GM19328 (cell line): Measurements from ENCODE around the gene PLD5.
"Not testable (repeated sequence)": the region's sequence is repeated elsewhere in the genome, so short reads cannot be mapped to it uniquely, and the experiment has no call there.

Experiments
- ATAC-seq: cut with Tn5 transposase; IDR thresholded peaks from one replicate; pipeline ENCODE4 v1.9.1; 2021; ENCODE audit warnings: mild to moderate bottlenecking, moderate library complexity; ENCODE audit not compliant: unreplicated experiment

PLD5 gene

GRCh38 chr1:242214455-242214854 lies 310.0 kb downstream of the PLD5 start:
- not testable (repeated sequence) for ATAC-seq

DNA sequence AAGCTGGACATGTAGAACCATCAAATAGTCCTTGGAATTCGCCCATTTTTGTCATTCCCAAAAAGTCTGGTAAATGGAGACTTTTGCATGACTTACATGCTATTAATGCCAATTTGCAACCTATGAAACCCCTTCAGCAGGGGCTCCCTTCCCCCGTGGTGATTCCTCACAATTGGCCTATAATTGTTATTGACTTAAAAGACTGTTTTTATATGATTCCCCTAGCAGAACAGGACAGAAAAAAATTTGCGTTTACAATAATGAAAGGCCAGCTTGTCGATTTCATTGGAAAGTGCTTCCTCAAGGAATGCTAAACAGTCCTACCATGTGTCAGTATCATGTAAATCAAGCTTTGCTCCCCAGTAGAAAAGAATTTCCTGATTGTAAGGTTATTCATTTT lies 311.5 kb downstream of the PLD5 start:
- not testable (repeated sequence) for ATAC-seq

- no peak for ATAC-seq
Measured at GRCh38 chr1:242212401-242212800, 312.1 kb downstream of the PLD5 start.

GRCh38 chr1:242211254-242212022 lies 313.1 kb downstream of the PLD5 start:
- ATAC-seq = no peak

DNA sequence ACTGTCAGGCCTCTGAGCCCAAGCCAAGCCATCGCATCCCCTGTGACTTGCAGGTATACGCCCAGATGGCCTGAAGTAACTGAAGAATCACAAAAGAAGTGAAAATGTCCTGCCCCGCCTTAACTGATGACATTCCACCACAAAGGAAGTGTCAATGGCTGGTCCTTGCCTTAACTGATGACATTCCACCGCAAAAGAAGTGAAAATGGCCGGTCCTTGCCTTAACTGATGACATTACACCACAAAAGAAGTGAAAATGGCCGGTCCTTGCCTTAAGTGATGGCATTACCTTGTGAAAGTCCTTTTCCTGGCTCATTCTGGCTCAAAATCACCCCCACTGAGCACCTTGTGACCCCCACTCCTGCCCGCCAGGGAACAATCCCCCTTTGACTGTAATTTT lies 314.2 kb downstream of the PLD5 start:
- not testable (repeated sequence) for ATAC-seq

DNA sequence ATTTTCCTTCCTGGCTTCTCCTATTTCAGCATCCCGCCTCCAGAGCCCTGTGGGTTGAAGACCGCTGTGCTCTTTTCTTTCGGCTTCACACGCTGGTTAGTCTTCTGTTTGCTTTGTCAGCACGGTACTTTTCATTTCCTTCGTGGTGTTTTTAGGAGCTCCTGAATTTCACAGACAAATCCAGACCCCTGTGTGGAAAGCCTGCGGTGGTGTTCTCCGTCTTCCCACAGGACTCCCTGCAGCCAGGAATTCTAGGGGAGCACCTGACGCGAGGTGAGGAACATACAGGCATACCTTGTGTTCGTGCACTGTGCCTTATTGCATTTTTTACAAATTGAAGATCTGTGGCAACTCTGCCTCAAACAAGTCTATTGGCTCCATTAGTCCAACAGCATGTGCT lies 315.4 kb downstream of the PLD5 start:
- no peak for ATAC-seq

DNA sequence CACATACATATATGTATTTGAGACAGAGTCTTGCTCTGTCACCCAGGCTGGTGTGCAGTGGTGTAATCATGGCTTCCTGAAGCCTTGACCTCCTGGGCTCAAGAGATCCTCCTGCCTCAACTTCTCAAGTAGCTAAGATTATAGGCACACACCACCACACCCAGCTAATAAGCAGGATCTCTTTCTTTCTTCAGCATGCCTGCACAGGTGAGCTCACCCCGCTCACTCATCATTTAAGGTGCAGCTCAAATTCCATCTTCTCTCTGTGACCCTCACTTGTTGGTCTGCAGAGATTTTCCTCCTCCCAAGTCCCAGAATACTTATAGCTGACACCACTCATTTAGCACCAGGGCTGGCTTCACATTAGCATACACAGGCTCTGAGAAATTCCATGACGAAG lies 316.5 kb downstream of the PLD5 start:
- no peak for ATAC-seq

GRCh38 chr1:242206994-242207393 lies 317.5 kb downstream of the PLD5 start:
- no peak for ATAC-seq

GRCh38 chr1:242205622-242206489 lies 318.6 kb downstream of the PLD5 start:
- ATAC-seq = no peak

DNA sequence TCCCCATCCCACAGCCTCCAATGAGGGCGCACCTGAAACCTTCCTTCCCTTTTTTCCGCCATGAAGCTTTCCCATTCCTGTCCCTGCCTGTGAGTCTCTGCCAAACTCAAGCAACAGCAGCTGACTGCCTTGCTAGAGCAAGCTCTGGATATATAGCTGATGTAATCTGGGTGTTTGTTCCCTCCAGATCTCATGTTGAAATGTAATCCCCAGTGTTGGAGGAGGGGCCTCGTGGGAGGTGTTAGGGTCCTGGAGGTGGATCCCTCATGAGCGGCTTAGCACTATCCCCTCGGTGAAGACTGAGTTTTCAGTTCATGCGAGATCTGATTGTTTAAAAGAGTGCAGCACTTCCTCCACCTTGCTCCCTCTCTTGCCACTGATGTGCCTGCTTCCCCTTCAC lies 321.2 kb downstream of the PLD5 start:
- ATAC-seq = no peak

GRCh38 chr1:242201090-242201489 lies 323.4 kb downstream of the PLD5 start:
- ATAC-seq = no peak

DNA sequence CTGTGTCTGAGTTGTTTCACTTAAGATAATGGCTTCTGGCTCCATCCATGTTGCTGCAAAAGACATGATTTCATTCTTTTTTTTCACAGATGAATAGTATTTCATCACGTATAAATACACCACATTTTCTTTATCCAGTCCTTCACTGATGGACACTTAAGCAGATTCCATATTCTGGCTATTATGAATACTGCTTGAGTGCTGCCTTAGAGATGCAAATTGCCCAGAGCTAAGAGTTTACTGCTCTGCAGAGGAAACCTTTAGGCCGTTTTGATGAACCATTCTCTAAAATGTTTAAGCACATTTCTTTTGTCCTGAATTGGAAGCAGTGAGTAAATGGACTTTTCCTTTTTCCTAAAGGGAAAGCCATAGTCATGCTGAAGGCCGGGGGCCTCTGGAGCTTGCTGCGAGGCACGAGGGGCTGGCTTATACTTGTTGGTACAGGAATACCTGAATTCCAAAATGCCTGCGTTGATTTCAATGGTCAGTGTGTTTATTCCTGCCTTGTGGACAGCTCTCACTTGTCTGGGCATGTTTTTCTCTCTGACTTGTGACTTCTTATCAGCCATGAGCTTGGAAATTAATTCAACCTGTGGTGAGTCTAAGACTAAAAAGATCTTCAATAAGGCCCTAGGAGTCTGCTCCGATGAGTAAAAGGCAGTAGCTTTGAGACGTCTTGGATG lies 324.6 kb downstream of the PLD5 start:
- ATAC-seq = no peak

DNA sequence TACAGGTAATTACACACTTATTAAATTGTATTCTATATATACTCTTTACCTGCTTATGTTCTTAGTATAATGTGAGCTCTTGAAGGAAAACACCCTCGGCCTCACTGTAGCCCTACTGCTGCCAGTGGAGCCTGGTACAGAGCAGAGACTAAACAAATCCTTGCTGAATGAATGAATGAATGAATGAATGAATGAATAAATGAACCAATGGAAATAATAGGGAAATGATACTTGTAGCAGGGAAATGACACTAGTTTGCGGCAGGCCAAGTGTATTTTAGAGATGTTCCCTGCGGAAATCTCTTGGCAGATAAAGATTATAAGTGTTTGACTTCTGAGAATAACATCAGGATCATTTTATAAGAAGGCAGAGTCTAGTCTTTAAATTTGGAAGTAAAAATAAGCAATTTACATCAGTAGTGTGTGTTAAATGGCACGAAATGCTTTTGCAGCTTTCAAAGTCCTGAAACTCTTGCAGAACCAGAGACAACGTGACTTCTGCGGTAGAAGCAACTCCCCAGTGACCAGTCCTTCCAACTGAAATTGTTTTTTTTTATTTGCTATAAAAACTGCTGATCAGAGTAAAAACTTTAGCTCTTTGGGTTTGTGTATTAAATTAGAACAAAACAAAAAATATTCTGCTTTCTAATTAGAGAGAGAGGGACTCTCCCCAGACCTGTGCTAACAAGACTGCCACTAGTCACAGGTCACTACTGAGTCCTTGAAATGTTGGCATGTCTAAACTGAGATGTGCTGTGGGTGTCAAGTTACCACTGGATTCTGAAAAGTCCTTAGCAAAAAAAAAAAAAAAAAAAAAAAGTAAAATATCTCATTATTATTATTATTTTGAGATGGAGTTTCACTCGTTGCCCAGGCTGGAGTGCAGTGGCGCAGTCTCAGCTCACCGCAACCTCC lies 326.3 kb downstream of the PLD5 start:
- no peak for ATAC-seq

- ATAC-seq = no peak
Measured at GRCh38 chr1:242196914-242197313, 327.6 kb downstream of the PLD5 start.

DNA sequence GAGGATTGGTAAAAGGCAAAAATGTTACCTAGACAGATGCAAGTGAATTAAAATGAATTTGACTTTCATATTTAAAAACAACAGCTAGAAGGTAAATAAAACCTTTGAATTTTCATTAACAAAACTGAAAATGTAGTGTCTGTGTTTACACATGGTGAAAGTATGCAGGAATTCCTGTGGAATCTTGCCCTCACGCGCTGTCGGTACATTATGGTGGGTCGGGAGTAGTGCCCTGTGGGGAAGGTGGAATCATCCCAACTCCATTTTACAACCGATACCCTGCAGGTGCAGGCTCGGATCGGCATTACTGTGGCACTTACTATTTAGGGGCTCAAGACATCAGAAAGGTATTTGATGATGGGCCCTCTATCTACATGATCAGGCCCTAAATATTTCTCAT lies 328.4 kb downstream of the PLD5 start:
- ATAC-seq = no peak

- no peak for ATAC-seq
Measured at GRCh38 chr1:242189591-242189990, 334.9 kb downstream of the PLD5 start.

GRCh38 chr1:242187816-242188215 lies 336.7 kb downstream of the PLD5 start:
- ATAC-seq = no peak

GRCh38 chr1:242187171-242187570 lies 337.3 kb downstream of the PLD5 start:
- ATAC-seq = no peak

DNA sequence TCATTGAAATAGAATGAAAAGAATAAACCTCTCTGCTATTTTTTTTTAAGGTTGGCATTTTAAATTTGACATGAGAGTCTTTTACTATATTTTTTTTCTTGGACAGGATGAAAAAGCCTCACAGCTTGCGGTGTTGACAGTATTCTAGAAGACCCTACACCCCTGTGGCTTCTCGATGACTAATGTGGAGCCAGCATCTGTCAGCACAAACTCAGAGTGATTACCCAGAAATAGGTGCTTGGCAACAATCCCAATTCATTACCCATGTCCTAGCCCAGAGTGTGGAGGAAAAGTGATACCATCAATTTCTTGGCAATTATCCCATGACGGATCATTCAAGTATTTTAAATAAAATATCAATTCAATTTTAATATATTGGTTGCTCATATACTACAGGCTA lies 338.8 kb downstream of the PLD5 start:
- no peak for ATAC-seq

GRCh38 chr1:242184955-242185354 lies 339.5 kb downstream of the PLD5 start:
- no peak for ATAC-seq

DNA sequence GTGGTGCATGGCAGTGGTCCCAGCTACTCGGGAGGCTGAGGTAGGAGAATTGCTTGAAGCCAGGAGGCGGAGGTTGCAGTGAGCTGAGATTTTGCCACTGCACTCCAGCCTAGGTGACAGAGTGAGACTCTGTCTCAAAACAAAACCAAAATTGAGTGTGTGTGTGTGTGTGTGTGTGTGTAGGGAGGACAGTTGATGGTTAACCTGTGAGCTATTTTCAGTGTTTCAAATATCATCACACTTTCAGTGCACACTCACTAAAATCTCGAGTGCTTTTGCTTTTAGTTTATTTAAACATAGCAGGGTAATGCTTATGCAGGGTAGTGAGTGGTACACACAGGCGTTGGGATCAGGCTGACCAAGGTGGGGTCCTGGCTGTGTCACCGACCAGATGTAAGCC lies 344.7 kb downstream of the PLD5 start:
- peak; percentile 71 for ATAC-seq
